Right kidney (tissue), 1 donor: ENCODE data around the gene DOK7.
"Not testable (repeated sequence)": the region's sequence is repeated elsewhere in the genome, so short reads cannot be mapped to it uniquely, and the experiment has no call there.

Experiments
- DNase-seq: peaks from one replicate; pipeline ENCODE4 v3.0.0-alpha.2; 2016

The DOK7 gene

DNA sequence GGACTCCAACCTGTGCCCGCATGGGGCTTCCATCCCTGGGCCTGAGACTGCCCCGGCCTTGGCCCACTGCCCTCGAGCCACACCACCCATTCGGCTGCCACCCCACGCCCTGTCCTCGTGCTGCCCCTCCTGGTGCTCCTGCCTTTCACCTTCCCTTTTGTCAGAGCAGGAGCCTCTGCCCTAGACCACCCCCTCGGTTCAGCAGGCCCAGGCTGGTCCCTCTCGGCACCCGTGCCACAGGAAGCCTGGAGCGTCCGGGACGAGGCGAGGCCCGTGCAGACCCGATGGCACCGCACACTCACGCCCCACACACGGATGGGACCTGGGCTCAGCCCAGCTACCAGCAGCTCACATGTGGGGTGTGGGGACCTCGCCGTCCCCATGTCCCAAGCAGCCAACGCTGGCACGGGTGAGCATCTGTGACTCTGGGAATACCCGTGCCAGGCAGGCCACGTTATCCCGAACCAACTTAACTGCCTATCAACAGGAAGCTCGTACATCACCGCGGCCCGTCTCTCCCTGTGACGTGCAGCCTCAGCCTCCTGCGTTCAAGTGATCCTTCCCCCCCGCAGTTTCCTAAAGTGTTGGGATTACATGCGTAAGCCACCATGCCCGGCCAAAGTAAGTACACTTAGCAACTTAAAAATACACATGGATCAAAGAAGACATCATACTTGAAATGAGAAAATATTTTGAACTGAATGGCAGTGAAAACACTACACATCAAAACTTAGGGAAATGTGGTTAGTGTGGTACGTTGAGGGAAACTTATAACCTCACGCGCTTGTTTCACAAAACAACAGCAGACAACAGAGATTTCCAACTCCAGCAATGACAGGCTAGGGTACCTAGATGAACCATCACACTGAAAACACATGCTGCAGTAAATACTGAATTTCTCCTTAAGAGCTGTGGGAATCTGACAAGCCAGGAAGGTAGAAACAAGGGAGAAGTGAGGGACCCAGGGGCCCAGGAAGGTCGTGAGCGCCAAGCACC lies 40.1 kb downstream of the DOK7 start:
- DNase-seq, result no peak

DNA sequence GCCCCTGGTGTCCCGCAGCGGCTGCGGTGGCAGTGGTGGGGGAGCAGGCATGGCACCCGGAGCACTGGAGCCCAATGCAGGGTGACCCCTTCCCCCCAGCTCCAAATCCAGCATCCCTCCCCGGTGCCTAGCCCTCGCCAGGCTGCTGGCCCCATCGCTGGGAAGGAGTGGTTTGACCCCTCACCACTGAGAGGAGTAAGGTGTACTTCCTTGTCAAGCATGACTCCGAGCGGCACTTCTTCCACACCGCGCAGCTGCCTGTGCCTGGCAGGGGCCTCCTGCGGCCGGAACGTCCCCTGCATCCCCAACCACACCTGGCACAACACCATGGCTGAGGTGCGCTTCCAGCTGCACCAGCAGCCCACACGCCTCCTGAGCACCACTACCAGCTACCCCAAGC lies 42.1 kb downstream of the DOK7 start:
- no peak for DNase-seq

DNA sequence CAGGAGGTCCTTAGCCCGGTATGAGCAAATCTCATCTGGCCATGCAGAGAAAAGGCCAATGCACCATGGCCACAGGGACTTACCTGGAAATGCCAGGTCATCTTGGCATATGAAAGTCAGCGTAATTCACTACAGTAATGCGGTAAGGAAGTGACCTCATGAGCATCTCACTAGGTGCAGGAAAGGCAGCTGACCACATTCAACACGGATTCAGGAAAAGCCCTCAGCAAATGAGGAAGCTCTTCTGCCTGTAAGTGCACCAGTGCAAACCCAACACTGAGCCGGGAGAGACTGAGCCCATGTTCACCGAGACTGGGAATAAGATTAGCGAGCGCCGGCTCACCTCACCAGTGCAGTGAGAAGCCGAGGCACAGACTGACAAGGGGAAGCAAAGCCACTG lies 45.4 kb downstream of the DOK7 start:
- no peak for DNase-seq

DNA sequence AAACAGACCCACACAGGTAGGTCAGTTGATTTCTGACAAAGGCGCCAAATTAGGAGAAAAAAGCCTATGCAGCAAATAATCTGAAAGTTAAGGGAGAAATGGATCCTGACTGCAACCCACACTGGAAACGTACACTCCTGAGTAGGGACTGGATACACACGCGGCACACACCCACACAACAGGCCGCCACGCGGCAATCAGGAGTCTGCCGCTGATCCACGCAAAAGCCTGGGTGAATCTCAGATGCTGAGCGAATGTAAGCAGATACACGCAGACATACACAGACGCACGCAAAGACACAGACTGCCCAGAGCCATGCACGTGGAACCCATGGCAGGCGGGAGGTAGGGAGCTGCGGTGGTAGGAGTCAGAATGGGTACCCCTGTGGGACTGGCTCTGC lies 47.4 kb downstream of the DOK7 start:
- DNase-seq, result no peak

DNA sequence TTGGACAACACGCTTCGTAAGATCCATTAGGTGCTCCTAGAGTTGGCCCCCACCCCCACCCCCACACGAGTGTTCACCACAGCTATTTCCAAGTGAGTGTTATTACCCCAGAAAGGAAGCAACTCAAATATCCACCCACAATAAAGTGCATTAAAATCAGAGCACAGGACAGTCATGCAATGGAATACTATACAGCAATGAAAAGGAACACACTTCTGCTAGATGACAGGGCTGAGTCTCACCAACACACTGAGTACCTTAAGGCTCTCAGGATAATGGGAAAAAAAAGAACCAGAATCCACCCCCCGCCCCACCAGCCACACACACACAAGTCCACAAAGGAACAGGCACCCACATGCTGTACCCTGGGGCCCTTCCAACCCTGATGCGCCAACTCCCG lies 48.1 kb downstream of the DOK7 start:
- DNase-seq, result no peak

DNA sequence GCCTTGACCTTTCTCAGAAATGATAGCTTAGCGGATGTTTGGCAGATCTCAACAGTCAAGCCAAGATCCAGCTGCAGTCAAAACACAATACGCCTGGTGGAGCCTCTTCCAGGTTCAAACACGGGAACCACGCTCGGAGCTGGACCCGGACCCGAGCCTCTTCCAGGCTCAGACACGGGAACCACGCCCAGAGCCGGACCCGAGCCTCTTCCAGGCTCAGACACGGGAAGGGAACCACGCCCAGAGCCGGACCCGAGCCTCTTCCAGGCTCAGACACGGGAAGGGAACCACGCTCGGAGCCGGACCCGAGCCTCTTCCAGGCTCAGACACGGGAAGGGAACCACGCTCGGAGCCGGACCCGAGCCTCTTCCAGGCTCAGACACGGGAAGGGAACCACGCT lies 48.5 kb downstream of the DOK7 start:
- DNase-seq, result not testable (repeated sequence)

DNA sequence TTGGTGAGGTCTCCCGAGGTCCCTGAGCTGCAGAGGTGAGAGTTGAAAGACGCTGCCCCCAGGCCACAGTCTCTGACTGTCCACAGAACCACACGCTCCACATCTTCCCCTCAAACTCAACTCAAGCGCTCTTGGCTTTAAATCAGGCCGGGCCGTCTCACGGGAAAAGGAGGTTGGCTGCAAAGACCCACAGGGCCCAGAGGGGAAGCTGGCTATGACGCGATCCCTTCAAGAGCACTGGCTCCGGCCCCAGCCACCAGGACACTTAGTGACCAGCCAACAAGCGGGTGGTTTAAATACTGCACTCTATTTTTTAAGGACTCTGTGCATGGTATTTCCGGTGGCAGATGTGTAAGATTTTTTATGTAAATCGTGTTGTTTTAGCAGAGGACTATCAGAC lies 49.2 kb downstream of the DOK7 start:
- no peak for DNase-seq

DNA sequence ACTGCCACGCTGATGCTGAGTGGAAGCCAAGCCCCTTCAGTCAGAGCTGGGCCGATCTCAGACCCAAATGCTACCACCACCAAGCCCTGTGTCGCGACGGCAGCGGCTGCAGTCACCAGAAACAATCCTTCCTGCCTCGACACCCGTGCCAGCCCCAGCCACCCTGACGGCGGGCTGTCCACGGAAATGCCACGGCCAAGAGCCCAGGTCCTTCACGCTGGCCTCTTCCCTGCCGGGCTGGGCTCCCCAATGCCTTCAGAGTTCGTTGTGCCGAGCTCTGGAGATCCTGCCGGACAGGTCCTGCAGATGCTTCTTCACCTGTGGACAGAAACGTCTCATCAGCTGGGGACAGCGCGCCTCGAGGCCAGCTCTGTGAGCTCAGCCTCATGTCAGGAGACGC lies 49.6 kb downstream of the DOK7 start:
- no peak for DNase-seq

DNA sequence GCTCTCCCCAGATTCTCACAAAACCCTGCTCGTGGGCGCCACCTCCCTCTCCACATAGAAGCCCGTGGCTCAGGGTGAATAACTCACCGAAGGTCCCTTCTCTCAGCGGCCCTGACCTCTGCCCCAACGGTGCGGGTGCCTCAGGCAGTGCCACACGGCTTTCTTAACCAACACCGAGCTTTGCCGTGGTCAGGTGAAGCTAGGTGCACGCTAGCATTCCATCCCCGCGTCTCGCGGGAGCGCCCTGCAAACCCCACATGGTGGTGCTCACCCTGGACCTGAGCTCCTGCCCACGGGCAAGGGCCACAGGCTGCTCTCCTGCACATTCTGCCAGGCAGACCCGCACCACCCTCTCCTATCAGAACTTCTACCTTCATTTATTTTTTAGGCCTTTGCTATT lies 50.7 kb downstream of the DOK7 start:
- DNase-seq, result no peak

DNA sequence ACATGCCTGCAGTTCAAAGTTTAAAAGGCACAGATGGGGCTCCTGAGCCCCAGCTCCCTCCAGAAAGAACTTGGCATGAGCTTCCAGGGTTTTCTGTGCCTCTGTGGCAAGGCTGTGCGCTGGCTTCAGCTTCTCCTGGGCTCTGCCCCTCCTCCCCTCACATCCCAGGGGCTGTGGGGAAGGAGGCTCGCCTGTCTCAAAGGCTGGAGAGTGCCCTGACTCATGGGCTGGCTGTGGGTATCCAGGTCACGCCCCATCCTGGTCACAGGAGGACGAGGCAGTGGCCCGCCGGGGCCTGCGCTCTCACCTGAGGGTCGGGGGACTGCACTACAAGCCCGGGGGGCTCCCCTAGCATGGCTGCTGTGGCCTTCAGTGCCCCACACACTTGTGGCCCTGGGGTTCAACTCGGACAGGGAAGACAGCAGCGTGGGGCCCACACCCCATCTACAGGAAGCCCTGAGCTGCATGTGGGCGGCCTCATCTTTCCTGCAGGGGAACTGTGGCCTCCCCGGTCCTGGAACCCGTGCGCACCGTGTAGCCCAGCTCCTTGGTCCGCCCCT lies 51.2 kb downstream of the DOK7 start:
- DNase-seq, result no peak

DNA sequence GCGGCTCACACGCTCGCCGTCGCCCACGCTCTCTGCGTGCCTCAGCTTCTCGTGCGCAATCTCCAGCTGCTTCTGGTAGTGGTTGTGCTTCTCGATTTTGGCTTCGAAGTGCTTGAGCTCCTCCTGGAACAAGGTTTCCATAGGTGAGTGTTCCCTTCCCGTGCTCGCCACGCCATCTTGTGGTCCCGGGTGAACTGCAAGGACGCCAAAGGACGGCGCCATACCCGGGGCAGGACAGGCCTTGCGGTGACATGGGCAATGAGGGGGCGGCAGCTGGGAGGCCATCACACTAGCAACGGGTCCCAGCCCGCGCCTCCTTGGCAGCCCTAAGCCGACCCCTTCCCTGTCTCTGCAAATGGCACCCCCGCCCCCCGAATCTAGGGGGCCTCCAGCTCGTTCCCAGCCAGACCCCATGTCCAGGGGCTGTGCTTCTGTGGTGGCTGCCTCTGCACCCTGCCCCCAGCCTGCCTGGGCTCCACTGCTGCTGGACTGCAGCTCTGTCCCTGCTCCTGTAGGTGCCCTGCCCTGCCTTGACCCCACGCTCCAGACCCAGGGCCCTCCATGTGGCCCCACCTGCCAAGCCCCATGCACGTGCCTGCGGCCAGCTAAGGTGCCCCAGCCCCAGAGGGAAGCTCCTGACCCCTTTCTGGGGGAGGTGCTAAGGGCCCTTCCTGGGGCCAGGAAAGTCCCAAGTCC lies 51.8 kb downstream of the DOK7 start:
- DNase-seq, result no peak

DNA sequence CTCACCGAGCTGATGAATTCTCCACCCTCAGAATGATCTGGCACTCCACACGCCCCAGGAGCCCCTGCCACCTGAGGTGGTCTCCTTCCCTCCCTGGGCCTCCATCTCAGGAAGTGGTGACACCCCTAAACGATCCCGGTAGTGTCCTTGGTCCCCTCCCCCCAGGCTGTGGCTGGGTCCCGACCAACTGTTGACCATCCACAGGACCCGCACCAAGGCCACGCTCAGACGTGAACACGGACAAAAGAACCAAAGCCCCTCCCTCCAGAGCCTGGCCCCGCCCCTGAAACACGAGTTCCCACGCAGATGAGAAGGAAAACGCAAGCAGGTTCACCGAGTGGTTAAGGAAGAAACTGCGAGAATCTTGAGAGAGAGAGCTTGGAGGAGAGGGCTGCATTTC lies 52.5 kb downstream of the DOK7 start:
- no peak for DNase-seq

DNA sequence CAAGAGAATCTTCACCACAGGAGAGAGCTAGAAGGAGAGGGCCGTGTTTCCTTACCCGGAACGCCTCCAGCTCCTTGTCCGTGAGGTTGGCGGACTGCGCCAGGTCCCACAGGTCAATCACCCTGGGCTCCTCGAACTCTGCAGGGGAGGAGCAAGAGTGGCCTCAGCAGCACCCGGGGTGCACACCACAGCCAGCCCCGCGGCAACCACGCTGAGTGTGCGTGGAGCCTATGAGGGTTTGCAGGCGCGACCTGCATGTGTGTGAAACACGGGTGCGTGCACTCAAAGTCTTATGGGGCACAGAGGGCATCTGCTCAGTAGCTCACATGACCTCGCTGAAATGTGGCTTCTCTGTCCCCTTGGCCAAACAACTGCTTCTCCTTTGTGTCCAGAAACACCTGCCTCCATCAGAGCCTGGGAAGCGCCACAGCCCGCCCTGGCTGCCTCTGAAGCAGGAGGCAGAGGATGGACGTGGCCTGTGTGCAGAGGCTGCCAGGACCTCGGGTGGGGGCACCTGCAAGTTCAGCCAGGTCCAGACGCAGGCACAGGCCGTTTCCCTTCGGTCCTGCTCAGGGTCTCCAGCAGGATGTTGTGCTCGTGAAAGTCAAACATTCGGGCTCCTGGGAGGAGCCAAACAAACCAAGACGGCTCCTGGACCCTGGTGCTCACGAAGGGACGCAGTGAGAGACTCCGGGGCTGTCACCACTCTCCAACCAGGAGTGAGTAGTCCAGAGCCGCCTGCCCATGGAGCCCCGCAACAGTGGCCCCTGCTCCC lies 53.1 kb downstream of the DOK7 start:
- no peak for DNase-seq

DNA sequence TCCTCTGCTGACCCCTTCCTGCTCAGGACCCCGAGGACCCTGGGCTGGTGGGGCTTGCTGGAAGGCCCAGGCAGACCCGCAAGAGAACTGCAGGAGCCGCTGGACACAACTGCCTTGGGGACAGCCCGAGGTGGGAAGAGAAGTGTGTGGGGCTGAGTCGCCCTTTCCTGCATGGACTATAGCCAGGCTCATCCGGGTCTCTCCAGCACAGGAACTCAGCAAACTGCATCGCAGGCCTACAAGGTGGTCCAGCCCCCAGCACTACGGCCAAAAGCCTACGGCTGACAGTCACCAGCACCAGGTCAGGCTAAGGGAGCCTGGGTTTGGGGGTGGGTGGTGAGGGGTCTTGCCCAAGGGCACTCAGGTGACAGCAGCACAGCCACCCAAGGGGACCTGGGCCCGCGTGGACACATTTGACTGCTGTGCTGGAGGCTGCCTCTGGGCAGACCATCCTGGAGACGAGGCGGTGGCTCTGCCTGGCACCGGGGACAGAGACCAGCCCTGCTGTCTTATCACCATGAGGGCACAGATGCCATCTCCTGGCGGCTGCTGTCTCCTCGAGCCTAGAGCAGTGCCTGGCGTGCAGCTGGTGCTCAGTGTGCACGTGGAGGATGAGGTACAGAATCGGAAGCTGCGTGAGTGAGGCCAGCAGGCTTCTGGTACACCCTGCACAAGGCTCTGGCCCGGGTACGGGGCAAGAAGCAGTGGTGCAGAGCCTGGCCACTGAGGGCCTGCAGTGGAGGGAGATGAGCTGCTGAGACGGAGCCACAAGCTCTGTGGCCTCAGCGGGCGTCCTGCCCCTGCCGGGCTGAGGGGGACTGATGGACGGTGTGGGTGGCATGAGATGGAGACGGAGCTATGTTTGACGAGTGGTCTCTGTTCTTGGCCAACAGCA lies 54.0 kb downstream of the DOK7 start:
- DNase-seq, result no peak

DNA sequence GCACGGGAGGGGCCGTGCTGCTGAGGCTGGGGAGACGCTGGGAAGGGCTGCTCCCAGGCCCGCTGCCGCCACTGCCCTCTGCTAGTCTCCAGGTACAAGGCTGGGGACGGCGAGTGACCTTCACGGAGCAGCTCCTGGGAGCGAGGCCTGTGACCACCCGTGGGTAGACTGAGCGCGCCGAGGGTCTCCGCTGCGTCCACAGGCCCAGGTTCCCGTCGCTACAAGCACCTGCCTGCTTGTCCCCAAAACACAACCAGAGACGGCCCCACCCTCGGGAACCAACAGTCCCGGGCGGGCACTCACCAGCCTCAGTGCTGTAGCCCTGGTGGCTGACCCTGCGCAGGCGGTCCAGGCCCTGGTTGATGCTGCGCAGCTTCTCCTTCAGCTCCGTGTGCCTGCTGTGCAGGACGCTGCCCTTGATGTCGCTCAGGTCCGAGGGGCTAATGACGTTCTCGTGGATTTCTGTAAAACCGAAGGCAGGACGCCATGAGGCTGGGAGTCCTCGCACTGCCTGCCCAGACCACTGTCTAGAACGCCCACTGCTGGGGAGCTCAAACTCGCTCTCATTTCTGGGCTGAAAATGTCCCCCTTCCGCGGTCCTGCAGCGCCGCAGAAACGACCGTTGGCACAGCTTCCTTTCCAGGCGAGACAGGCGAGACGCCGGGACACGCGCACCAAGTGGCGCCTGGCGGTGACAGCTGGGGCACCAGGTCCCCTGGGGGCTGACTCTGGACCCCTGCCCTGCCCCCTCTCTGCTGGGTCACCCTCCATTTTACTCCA lies 54.8 kb downstream of the DOK7 start:
- no peak for DNase-seq

DNA sequence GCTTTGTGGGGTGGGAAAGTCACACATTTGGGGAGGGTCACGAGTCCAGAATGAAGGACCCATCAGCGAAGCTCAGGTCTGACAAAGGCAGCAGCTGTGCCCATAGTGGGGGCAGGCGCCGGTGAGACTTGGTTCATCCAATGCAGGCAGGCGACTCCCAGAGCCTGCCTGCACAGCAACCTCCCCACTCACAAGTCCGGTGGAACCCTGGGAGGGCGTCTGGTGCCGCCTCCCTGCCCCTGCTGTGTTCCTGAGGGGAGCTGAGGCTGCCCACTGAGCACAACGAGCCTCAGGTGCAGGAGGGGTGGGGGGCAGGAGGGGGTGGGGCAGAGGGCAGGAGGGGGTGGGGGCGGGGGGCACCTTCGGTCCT lies 55.4 kb downstream of the DOK7 start:
- DNase-seq, result no peak

DNA sequence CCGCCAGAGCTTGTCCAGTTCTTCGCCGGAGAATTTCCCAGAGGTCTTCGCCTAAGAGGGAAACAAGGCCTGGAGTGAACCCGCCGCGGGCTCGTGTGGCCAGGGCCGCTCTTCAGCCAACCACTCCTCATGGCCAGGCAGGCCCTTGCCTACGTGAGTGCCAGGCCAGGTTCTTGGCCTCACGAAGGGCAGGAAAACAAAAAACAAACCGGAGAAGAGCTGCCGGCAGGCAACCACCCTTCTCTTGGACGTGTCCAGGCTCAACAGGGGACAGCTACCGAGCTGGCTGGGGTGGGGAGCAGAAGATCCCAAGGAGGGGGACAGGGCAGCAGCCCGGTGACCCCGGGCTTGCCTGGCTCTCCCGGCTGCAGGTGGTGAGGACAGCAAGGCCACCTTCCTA lies 55.8 kb downstream of the DOK7 start:
- no peak for DNase-seq

DNA sequence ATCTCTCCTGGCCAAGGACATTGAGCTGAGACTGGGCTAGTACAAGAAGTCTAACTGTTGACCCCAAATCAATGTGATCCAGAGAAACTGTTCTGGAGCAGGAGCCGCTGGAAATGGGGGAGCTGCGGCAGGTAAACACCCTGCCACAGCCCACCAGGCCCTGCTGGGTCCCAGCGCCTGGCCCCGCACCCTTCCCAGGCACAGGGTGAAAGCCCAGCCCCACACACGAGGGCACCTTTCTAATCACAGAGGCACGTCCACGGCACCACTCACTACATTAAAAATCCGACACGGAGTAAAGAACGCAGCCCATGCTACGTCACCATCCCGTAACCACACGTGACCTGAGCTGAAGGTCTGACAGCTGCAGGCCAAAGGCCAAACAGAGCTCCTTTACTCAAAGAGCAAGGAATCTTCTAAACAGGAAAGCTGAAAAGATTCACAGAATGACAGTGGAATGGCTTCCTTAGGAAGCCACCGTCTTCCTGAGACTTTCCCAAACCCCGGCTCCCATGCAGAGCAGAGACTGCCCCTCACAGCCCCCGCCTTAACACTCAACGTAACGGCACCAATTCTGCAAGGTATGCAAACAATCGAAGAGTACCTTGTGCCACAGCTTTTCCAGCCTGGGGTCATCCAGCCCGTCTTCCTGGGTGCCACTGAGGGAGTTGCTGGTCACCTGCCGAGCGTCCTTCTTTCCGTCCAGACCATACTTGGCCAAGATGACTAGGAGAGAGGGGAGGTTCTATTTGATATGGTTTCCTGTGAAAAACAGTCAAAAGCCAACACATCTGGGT lies 56.6 kb downstream of the DOK7 start:
- no peak for DNase-seq

DNA sequence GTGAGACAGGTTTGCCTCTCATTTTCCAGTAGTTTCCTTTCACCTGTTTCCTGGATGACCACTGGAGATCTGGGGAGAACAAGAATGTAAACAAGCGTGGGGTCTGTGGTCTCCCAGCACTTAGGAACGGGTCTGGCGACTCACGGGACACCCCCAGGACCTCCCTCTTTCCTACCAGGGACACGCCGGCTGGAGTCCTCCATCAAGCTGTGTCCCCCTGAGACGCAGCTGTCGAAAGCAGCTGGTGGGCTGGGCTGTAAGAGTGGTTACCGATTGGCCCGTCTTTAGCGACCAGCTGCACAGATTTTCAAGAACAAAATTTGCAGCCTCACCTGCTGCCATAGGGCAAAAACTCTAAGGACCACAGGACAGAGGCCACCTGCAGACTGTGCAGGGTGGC lies 57.2 kb downstream of the DOK7 start:
- DNase-seq, result no peak
